GM12865 (cell line): ENCODE measurements around the gene IQCK.

Source experiments
- DNase-seq: peaks from one replicate; pipeline ENCODE4 v3.0.0; 2010; ENCODE audit warnings: low read depth
- H3K4me3 ChIP-seq: 2 replicates; pipeline ENCODE4 v1.5.1; 2011; ENCODE audit warnings: mild to moderate bottlenecking, low read depth, low read length, control low read depth
- CTCF ChIP-seq: IDR thresholded peaks from 2 replicates; pipeline ENCODE4 v1.5.1; 2011; ENCODE audit warnings: low read length, control low read depth, low read depth, inconsistent platforms; ENCODE audit not compliant: insufficient read depth; ENCODE audit errors: missing control alignments

The IQCK gene

GRCh38 chr16:19745286-19746010, 27.4 kb downstream of the IQCK start:
- no peak for TF ChIP-seq CTCF
- no peak overlapping the region for H3K4me3 ChIP-seq
- DNase-seq, result no peak

- no peak overlapping the region for H3K4me3 ChIP-seq
- TF ChIP-seq CTCF, result no peak
- DNase-seq, result no peak
Measured at GRCh38 chr16:19746561-19746960, 28.5 kb downstream of the IQCK start.

- no peak overlapping the region for H3K4me3 ChIP-seq
- no peak for DNase-seq
- TF ChIP-seq CTCF, result no peak
Measured at GRCh38 chr16:19748389-19749168, 30.5 kb downstream of the IQCK start.

GRCh38 chr16:19749571-19750080, 31.6 kb downstream of the IQCK start:
- TF ChIP-seq CTCF, result no peak
- no peak overlapping the region for H3K4me3 ChIP-seq

GRCh38 chr16:19751478-19752385, 33.7 kb downstream of the IQCK start:
- no peak for TF ChIP-seq CTCF
- DNase-seq, result no peak
- no peak overlapping the region for H3K4me3 ChIP-seq

More at GRCh38 chr16:19749571-19750080, 31.6 kb downstream of the IQCK start:
- DNase-seq, result no peak

GRCh38 chr16:19753815-19754643, 36.0 kb downstream of the IQCK start:
- DNase-seq, result no peak
- no peak for TF ChIP-seq CTCF
- no peak overlapping the region for H3K4me3 ChIP-seq
